ENCODE measurements around the gene B3GNT4. TPM values are rescaled to one million over a fixed set of nuclear protein-coding genes. Genes with fewer than 3 reads are reported as not detected.

B3GNT4 gene
- total RNA-seq, 2 experiments from 2014 or later: 2.3 to 3.6 TPM

DNA sequence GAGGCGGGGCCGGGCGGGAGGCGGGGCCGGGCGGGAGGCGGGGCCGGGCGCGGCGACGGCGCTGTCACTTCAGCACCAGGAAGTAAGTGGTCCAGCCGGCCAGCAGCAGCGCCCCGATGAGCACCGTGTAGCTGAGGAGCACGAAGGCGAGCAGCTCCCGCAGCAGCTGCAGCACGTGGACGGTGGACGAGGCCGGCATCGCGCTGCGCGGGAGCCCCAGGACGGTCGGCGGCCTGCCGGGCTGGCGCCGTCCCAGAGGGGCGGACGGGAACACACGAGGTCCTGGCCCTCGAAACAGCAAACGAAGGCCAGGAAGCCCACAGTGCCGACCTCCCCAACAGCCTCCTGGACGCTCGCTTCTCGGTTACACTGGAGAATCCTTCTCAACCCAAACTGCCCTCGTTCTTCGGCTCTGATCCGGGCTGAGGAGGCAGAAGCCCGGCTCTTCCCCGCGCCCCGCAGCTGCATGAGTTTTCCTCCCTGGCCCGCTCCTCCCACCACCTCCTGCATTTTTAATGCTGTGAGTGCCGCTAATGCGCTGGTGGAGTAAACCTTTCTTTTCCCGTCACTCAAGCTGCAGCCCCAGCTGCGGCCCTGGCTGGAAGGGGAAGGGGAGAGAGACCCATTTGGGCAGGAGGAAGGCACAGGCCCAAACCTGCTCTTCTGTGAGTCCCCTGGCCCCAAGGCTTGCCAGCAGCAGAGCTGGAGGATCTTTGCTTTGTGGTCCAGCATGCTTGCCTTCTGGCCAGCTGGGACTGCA lies 23.0 kb downstream of the B3GNT4 start:
- Mint-ChIP-seq H3K27ac (no peak overlapping the region), H3K36me3 (peaks cover 24% of the 10 kb centered on the region)

DNA sequence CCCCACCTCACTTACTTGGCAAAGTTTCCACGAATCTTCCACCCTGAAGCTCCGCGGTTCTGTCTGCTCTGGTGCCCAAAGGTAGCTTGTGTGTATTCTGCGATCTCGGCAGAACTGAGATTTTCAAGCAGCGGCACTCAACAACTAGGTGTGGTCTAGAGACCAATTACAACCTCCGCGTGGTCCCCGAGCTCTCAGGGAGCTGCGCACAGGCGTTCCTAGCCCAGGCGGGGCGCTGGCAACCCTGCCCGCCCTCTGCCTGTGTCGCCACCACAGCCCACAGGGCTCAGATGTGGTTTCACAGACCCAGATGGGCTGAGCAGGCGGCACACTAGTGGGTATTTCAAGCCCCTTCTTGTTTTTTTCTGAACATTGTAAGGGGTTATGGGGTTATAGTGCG lies 23.8 kb downstream of the B3GNT4 start:
- CTCF ChIA-PET: interaction anchor here (0.7 to 2.4 kb wide), 3 partner anchors 11 to 39 kb away, joined by 3 to 9 read pairs (median 3); no protein-coding TSS in a partner anchor
- Mint-ChIP-seq H3K27me3 (no peaks in the 10 kb centered on the region), H3K27ac (no peak overlapping the region), H3K36me3 (peaks cover 22% of the 10 kb centered on the region), H3K4me1 (ENCODE audit: low read depth) (peaks cover 33% of the 10 kb centered on the region), H3K9me3 (no peaks in the 10 kb centered on the region), H3K4me3 (peak overlapping the region; percentile 62)
- POLR2A ChIA-PET: interaction anchor here (1.3 to 1.6 kb wide), 2 partner anchors 39 to 61 kb away, joined by 4 read pairs; partner anchors contain the start of gene VPS33A
- peak; percentile 38 for DNase-seq
- intact Hi-C loops (cut with micrococcal nuclease): loop anchor here (2.0 to 10.0 kb wide), 2 partner anchors 299 to 433 kb away; partner anchors contain the start of genes KNTC1, RHOF and RSRC2

More for the DNA sequence above, 23.0 kb downstream of the B3GNT4 start:
- CTCF ChIA-PET: interaction anchor here (0.7 to 2.4 kb wide), 5 partner anchors 10 to 40 kb away, joined by 3 to 9 read pairs (median 5); partner anchors contain the start of gene VPS33A
- no peak for DNase-seq
- intact Hi-C loops (cut with micrococcal nuclease): loop anchor here (1.0 to 10.0 kb wide), 5 partner anchors 18 to 432 kb away; partner anchors contain the start of genes KNTC1, RHOF, RSRC2 and VPS33A
- Mint-ChIP-seq H3K4me3 (peak overlapping the region; percentile 62), H3K9me3 (no peaks in the 10 kb centered on the region), H3K4me1 (ENCODE audit: low read depth) (peaks cover 40% of the 10 kb centered on the region), H3K27me3 (no peaks in the 10 kb centered on the region)
- POLR2A ChIA-PET: interaction anchor here (0.8 to 2.2 kb wide), 12 partner anchors 8 to 300 kb away, joined by 3 to 12 read pairs (median 4); partner anchors contain the start of genes B3GNT4, KNTC1, RSRC2 and VPS33A

DNA sequence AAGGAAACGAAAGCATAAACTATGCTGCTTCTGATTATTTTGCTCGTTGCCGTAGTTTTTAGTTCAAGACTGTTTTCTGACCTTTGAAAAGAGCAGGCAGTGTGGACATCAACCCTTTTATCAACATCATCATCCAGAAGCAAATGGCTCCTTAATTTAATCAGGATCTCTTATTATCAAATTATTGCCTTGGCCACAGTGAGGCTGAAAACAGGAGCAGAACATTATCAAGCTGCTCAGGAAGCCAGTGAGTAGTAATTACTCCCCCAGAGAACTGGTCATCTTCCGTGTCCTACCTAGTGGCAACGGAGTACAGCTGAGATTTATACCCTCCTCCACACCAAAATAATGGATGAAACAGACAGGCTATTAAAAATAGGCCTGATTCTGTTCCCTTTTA lies 24.6 kb downstream of the B3GNT4 start:
- ChIA-PET CTCF (interaction anchor here (1.4 kb wide), 1 partner anchor 12 kb away, joined by 3 read pairs; no protein-coding TSS in a partner anchor), POLR2A (no interaction called here)
- H3K9me3 Mint-ChIP-seq: no peaks in the 10 kb centered on the region
- no peaks in the 10 kb centered on the region for H3K27me3 Mint-ChIP-seq
- peaks cover 33% of the 10 kb centered on the region for H3K4me1 Mint-ChIP-seq (ENCODE audit: low read depth)
- intact Hi-C loops (cut with micrococcal nuclease): loop anchor here (10.0 kb wide), 1 partner anchor 433 kb away; the partner anchor contains the start of gene RHOF
- peaks cover 25% of the 10 kb centered on the region for H3K36me3 Mint-ChIP-seq
- peak overlapping the region; percentile 35 for H3K4me3 Mint-ChIP-seq
- DNase-seq: no peak
- H3K27ac Mint-ChIP-seq: no peak overlapping the region

DNA sequence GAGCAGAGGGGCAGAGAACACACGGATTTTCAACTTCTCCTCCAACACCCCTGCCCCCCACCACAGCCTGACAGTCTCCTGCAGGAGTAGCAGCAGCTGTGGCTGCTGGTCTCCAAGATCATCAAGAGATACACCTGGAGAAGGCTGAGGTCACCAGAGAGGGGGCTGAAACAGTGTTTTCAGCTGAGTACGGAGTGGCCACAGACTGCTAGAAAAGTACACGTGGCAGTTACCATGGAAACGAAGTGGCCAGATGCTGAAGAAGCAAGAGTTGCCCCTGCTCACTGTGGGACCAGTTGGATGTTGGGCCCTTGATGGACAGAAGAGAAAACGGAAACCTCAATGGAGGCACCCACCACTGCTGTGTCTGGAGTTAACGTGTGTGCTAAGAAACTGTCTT lies 27.3 kb downstream of the B3GNT4 start:
- H3K36me3 Mint-ChIP-seq: peaks cover 18% of the 10 kb centered on the region
- no peaks in the 10 kb centered on the region for H3K9me3 Mint-ChIP-seq
- H3K27me3 Mint-ChIP-seq: no peaks in the 10 kb centered on the region
- DNase-seq: no peak
- H3K4me3 Mint-ChIP-seq: no peak overlapping the region
- POLR2A ChIA-PET: no interaction called here
- no peak overlapping the region for H3K27ac Mint-ChIP-seq
- peaks cover 18% of the 10 kb centered on the region for H3K4me1 Mint-ChIP-seq (ENCODE audit: low read depth)
- intact Hi-C loops (cut with micrococcal nuclease): no loop called here
- CTCF ChIA-PET: interaction anchor here (0.6 kb wide), 1 partner anchor 240 kb away, joined by 3 read pairs; no protein-coding TSS in a partner anchor

DNA sequence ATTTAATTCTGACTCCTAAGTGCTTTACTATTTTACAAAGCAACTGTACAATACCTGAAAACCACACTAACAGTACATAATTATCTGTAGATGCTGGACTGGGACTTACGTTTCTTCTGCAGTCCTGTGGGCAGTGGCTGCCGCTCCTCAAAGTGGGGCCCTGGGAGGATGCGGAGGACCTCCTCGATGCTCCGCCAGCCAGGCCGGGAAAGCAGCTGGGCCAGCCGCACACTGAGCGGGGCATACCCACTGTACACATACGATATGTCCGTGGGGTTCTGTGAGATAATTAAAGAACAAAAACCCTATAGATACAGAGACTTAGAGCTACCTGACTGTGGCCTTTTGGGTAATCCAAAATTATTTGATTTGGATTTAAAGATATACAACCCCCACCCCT lies 29.2 kb downstream of the B3GNT4 start:
- no peaks in the 10 kb centered on the region for H3K27me3 Mint-ChIP-seq
- intact Hi-C loops (cut with micrococcal nuclease): no loop called here
- CTCF ChIA-PET: no interaction called here
- peaks cover 6% of the 10 kb centered on the region for H3K4me1 Mint-ChIP-seq (ENCODE audit: low read depth)
- peaks cover 22% of the 10 kb centered on the region for H3K36me3 Mint-ChIP-seq
- H3K4me3 Mint-ChIP-seq: no peak overlapping the region
- POLR2A ChIA-PET: interaction anchor here (0.9 kb wide), 1 partner anchor 12 kb away, joined by 5 read pairs; no protein-coding TSS in a partner anchor
- no peaks in the 10 kb centered on the region for H3K9me3 Mint-ChIP-seq
- DNase-seq: no peak
- no peak overlapping the region for H3K27ac Mint-ChIP-seq

DNA sequence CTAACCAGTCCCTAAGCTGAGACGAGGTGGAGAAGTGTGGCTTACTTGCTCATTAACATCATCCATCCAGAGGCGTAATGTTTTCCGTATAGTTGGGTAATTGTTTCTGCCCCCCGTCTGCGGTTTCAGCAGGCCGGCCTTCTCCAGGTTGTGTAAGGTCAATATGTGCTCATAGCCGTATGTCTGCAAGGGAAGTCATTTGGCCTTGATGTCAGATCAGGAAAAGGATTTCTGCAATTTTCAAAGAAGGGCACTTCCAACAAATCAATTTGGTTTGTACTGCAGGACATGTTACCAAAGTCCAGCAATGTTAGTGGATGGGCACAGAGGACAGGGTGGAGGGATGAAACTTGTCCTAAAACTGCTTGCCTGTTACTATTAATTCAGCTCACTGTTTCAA lies 32.2 kb downstream of the B3GNT4 start:
- no peak for DNase-seq
- Mint-ChIP-seq H3K4me3 (no peak overlapping the region), H3K27me3 (no peaks in the 10 kb centered on the region), H3K27ac (no peak overlapping the region), H3K36me3 (peaks cover 22% of the 10 kb centered on the region), H3K4me1 (ENCODE audit: low read depth) (no peaks in the 10 kb centered on the region), H3K9me3 (no peaks in the 10 kb centered on the region)
- ChIA-PET CTCF (no interaction called here), POLR2A (no interaction called here)
- intact Hi-C loops (cut with micrococcal nuclease): no loop called here

- Mint-ChIP-seq H3K9me3 (no peaks in the 10 kb centered on the region), H3K36me3 (peaks cover 10% of the 10 kb centered on the region), H3K4me3 (no peak overlapping the region), H3K27ac (no peak overlapping the region), H3K27me3 (no peaks in the 10 kb centered on the region), H3K4me1 (ENCODE audit: low read depth) (peaks cover 9% of the 10 kb centered on the region)
- CTCF ChIA-PET: interaction anchor here (1.1 kb wide), 1 partner anchor 184 kb away, joined by 3 read pairs; no protein-coding TSS in a partner anchor
- POLR2A ChIA-PET: no interaction called here
- no peak for DNase-seq
- intact Hi-C loops (cut with micrococcal nuclease): no loop called here
Observed at GRCh38 chr12:122238861-122239260, 35.4 kb downstream of the B3GNT4 start.

GRCh38 chr12:122243965-122244364 lies 40.5 kb downstream of the B3GNT4 start:
- peak; percentile 44 for DNase-seq
- peak overlapping the region; percentile 83 for H3K27ac Mint-ChIP-seq
- intact Hi-C loops (cut with micrococcal nuclease): loop anchor here (1.0 kb wide), 1 partner anchor 18 kb away; the partner anchor contains the start of gene DIABLO
- H3K36me3 Mint-ChIP-seq: peaks cover 3% of the 10 kb centered on the region
- no peaks in the 10 kb centered on the region for H3K9me3 Mint-ChIP-seq
- POLR2A ChIA-PET: interaction anchor here (0.6 to 2.7 kb wide), 5 partner anchors 18 to 412 kb away, joined by 3 to 12 read pairs (median 6); partner anchors contain the start of genes DIABLO, VPS33A and ZCCHC8
- H3K4me3 Mint-ChIP-seq: peak overlapping the region; percentile 74
- CTCF ChIA-PET: interaction anchor here (0.8 to 2.5 kb wide), 4 partner anchors 18 to 230 kb away, joined by 3 to 10 read pairs (median 8); partner anchors contain the start of genes DIABLO and VPS33A
- no peaks in the 10 kb centered on the region for H3K27me3 Mint-ChIP-seq
- H3K4me1 Mint-ChIP-seq (ENCODE audit: low read depth): peaks cover 25% of the 10 kb centered on the region

GRCh38 chr12:122244565-122245371 lies 41.3 kb downstream of the B3GNT4 start:
- Mint-ChIP-seq H3K9me3 (no peaks in the 10 kb centered on the region), H3K4me3 (peak overlapping the region; percentile 74), H3K27ac (peak overlapping the region; percentile 83), H3K27me3 (no peaks in the 10 kb centered on the region), H3K4me1 (ENCODE audit: low read depth) (peaks cover 25% of the 10 kb centered on the region), H3K36me3 (peaks cover 3% of the 10 kb centered on the region)
- POLR2A ChIA-PET: interaction anchor here (0.6 to 2.7 kb wide), 7 partner anchors 12 to 256 kb away, joined by 3 to 12 read pairs (median 5); partner anchors contain the start of genes DIABLO, VPS33A and ZCCHC8
- intact Hi-C loops (cut with micrococcal nuclease): loop anchor here (1.0 kb wide), 2 partner anchors 18 to 22 kb away; partner anchors contain the start of genes DIABLO and VPS33A
- CTCF ChIA-PET: interaction anchor here (0.8 to 2.5 kb wide), 5 partner anchors 19 to 229 kb away, joined by 3 to 10 read pairs (median 7); partner anchors contain the start of genes DIABLO and VPS33A
- DNase-seq: peak; percentile 42

DNA sequence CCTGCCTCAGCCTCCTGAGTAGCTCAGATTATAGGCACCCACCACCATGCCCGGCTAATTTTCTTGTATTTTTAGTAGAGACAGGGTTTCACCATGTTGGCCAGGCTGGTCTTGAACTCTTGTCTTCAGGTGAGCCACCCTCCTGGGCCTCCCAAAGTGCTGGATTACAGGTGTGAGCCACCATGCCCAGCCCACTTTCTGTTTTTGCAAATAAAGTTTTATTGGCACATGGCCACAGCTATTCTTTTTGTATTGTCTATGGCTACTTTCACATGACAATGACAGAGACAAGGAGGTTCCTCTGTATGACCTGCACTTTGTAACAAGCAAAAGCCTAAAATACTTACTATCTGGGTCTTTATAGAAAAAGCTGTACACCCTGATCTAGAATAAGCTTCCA lies 42.0 kb downstream of the B3GNT4 start:
- peak overlapping the region; percentile 74 for H3K4me3 Mint-ChIP-seq
- intact Hi-C loops (cut with micrococcal nuclease): loop anchor here (1.0 kb wide), 1 partner anchor 21 kb away; the partner anchor contains the start of gene VPS33A

DNA sequence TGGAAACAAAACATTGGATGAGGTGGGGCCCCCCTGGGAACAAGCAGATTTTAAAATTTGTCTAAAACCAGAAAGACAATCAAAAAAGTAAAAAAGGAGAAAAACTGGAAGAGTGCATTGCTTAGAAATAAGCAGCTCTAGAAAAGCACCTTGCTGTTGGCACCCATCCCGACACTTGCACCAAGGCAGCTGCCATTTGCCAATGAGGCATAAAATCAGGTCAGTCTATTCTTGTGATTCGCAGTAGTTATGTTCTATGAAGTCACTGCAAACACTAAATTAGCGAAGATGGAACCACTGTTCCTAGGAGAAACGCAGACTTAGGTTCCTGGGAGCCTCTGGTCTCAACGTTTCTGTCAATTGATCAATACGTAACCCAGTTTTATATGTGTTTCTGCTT lies 46.5 kb downstream of the B3GNT4 start:
- CTCF ChIA-PET: no interaction called here
- no peak overlapping the region for H3K4me3 Mint-ChIP-seq
- POLR2A ChIA-PET: no interaction called here
- H3K27me3 Mint-ChIP-seq: no peaks in the 10 kb centered on the region
- no peak overlapping the region for H3K27ac Mint-ChIP-seq
- no peak for DNase-seq
- H3K36me3 Mint-ChIP-seq: peaks cover 4% of the 10 kb centered on the region
- peaks cover 4% of the 10 kb centered on the region for H3K4me1 Mint-ChIP-seq (ENCODE audit: low read depth)
- intact Hi-C loops (cut with micrococcal nuclease): no loop called here
- no peaks in the 10 kb centered on the region for H3K9me3 Mint-ChIP-seq

More for the DNA sequence above, 42.0 kb downstream of the B3GNT4 start:
- DNase-seq: peak; percentile 19
- H3K4me1 Mint-ChIP-seq (ENCODE audit: low read depth): peaks cover 25% of the 10 kb centered on the region
- ChIA-PET POLR2A (interaction anchor here (0.8 to 2.7 kb wide), 5 partner anchors 20 to 255 kb away, joined by 3 to 12 read pairs (median 6); partner anchors contain the start of genes DIABLO, VPS33A and ZCCHC8), CTCF (interaction anchor here (1.2 to 2.5 kb wide), 4 partner anchors 18 to 191 kb away, joined by 4 to 10 read pairs (median 8); partner anchors contain the start of genes DIABLO and VPS33A)
- H3K27me3 Mint-ChIP-seq: no peaks in the 10 kb centered on the region
- no peaks in the 10 kb centered on the region for H3K9me3 Mint-ChIP-seq
- peak overlapping the region; percentile 83 for H3K27ac Mint-ChIP-seq
- H3K36me3 Mint-ChIP-seq: peaks cover 3% of the 10 kb centered on the region
